Pericardium fibroblast (primary cell): ENCODE measurements around the gene DNAJC30. TPM values are rescaled to one million over a fixed set of nuclear protein-coding genes. Genes with fewer than 3 reads are reported as not detected.

Experiments
- total RNA-seq: library from RNA; depleted of rRNA; stranded (reverse); fragments of >200 nt; gene quantifications from 2 replicates; pipeline ENCODE4 v1.2.3, GENCODE V29; 2015

Gene DNAJC30
- total RNA-seq, result 3.2 and 6.7 TPM in 2 replicates

DNA sequence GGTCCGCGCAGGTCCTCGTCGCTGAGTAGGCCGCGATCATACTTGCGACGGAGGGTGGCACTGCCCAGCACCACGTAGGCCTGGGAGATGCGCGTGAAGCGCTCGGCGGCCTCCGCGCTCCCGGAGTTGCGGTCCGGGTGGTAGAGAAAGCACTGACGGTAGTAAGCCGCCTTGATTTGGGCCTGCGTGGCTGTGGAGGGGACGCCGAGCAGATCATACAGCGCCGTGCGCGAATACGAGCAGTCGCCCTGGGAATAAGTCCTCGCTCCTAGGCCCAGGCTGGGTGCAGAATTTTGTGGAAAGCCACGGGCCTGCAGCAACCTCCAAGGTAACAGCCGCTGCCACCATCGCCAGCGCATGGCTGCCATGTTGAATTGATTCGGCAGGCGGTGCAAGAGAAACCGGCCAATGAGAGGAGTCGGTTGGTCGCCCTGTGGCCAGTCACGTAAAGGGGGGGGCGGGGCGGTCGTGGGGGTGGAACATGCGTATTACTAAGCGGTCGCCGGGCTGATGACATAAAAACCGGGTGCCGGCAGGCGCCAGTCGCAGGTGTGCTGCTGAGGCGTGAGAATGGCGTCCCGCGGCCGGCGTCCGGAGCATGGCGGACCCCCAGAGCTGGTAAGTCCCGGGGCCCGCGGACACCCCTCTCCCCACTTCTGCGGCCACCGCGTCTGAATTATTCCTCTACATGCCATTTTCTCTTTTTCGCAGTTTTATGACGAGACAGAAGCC lies at the start of gene DNAJC30, which contains the start of gene BUD23:
Gene DNAJC30 (minus strand): TSS at position 398 of the 732 bp plus-strand sequence. CDS start 30 bp downstream, at position 368.
Gene BUD23 (plus strand): TSS at position 542 of the 732 bp plus-strand sequence. CDS start 29 bp downstream, at position 571.

DNA sequence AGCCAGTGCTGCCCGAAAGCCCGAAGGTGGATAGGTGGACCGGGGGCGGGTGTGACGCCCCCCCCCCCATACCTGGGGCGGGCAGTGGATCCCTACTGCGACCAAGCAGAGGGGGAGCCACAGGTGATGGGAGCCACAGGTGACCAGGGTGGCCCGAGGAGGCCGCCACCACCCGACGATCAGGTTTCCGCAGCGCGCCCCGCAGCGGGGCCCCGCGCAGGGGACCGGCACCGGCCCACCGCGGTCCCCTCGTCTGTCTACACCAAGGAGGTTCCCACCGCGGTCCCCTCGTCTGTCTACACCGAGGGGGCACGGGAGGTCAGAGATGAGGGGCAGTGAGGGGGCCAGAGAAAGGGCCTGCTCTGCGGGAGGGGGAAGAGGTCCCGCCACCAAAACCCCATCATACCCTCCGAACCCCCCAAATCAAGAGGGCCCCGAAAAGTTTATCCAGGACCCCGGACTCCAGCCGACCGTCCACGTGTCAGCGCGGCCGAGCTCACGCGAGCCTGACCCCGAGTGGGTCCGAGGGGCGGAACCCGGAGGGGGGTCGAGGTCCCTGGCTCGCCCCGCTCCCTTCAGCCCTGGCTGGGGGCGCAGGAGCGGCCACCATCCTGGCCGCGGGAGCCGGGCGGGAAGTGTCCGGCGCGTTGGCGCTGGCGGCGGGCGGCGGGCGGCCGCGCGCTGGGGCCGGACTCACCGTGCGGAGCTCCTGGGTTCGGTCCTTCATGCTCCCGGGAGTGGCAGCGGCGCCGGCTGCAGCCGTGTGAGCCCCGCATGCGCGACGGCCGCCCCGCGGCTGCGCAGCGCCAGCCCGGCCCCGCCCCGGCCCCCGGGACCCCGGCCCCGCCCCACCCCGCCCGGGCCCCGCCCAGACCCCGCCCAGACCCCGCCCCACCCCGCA lies 35.9 kb upstream of the DNAJC30 start, which contains the start of gene STX1A:
Gene STX1A (minus strand): TSS at position 765 of the 901 bp plus-strand sequence. CDS start 38 bp downstream, at position 727.

DNA sequence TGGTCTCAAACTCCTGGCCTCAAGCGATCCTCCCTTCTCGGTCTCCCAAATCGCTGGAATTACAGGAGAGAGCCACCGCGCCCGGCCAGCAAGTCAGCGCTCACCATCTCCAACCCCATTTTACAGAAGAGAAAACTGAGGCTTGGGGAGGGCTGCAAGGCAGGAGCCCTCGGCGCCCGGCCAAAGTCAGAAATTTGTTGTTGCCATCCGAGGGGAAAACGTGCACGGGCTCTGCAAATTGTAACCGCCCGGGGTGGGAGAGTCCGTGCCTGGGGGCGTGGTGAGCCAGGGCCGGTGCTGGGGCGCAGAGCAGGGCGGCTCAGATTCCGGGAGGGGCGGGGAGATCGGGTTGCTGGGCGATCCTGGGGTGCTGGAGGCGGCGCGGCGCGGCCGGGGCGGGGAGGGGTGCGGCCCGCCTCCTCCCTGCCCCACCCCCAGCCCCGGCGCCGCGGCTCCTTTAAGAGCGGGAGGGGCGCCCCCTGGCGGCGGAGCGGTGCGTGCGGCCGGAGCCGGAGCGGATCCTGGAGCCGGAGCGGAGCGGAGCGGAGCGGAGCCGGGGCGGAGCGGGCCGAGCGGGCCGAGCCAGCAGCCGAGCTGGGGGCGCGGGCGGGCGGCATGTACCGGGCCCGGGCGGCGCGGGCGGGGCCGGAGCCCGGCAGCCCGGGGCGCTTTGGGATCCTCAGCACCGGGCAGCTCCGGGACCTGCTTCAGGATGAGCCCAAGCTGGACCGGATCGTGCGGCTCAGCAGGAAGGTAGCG lies 15.7 kb downstream of the DNAJC30 start, which contains the start of gene VPS37D:
Gene VPS37D (plus strand): TSS at position 488 of the 759 bp plus-strand sequence. CDS start 128 bp downstream, at position 616.

Other genes starting within 250 kb of the DNAJC30 start
- gene FZD9, start 249.7 kb downstream of the DNAJC30 start, total RNA-seq, result 0.34 and 1.3 TPM in 2 replicates
- gene BAZ1B, start 161.2 kb downstream of the DNAJC30 start, total RNA-seq, result 32.3 and 36.6 TPM in 2 replicates
- gene BCL7B, start 125.8 kb downstream of the DNAJC30 start, total RNA-seq, result 20.1 and 37.5 TPM in 2 replicates
- gene TBL2, start 104.9 kb downstream of the DNAJC30 start, total RNA-seq, result 48.5 and 76.3 TPM in 2 replicates
- 0.34 TPM in 1 of 2 replicates, not detected in the other for gene MLXIPL, start 58.9 kb downstream of the DNAJC30 start, total RNA-seq
- 4.1 and 7.0 TPM in 2 replicates for gene VPS37D, start 15.6 kb downstream of the DNAJC30 start, total RNA-seq
- gene BUD23, start 144 bp upstream of the DNAJC30 start, total RNA-seq, result 31.6 and 45.7 TPM in 2 replicates
- gene STX1A, start 36.2 kb upstream of the DNAJC30 start, total RNA-seq, result 10.2 and 11.8 TPM in 2 replicates
- gene ABHD11, start 55.3 kb upstream of the DNAJC30 start, total RNA-seq, result 9.6 and 11.0 TPM in 2 replicates
- not detected in 2 replicates for gene CLDN3, start 86.8 kb upstream of the DNAJC30 start, total RNA-seq
- gene CLDN4, start 147.5 kb upstream of the DNAJC30 start, total RNA-seq, result 0.23 and 0.68 TPM in 2 replicates
- 1.6 and 7.0 TPM in 2 replicates for gene METTL27, start 159.1 kb upstream of the DNAJC30 start, total RNA-seq
- not detected in 2 replicates for gene TMEM270, start 177.7 kb upstream of the DNAJC30 start, total RNA-seq